Calu3 (cell line): ENCODE results near the gene ZNF462. TPM values are rescaled to one million over a fixed set of nuclear protein-coding genes. Genes with fewer than 3 reads are reported as not detected.

Source experiments
- BruUV-seq: library from RNA; stranded (reverse); fragments of 400-500 nt; replicated peaks from 2 replicates; lab custom pipeline; 2021; lab: Mats Ljungman, UMichigan
- CTCF ChIA-PET: fragments of 300-600 bp; sonication (Branson Sonifier 250); formaldehyde crosslinking; loops from one replicate; lab custom pipeline; 2022; ENCODE audit warnings: antibody characterized with exemption; lab: Charles Lee
- DNase-seq: peaks from one replicate; pipeline ENCODE4 v3.0.0; 2022
- H3K27ac Mint-ChIP-seq: one replicate; pipeline ENCODE4 v1.8.0; 2022; ENCODE audit warnings: mixed read lengths; ENCODE audit not compliant: unreplicated experiment
- H3K27me3 Mint-ChIP-seq: one replicate; pipeline ENCODE4 v1.8.0; 2022; ENCODE audit warnings: mixed read lengths; ENCODE audit not compliant: unreplicated experiment
- H3K36me3 Mint-ChIP-seq: one replicate; pipeline ENCODE4 v1.8.0; 2022; ENCODE audit warnings: mild to moderate bottlenecking, moderate library complexity, mixed read lengths; ENCODE audit not compliant: insufficient read depth, unreplicated experiment
- H3K4me1 Mint-ChIP-seq: one replicate; pipeline ENCODE4 v1.8.0; 2022; ENCODE audit warnings: mild to moderate bottlenecking, low read depth, mixed read lengths; ENCODE audit not compliant: unreplicated experiment
- H3K4me3 Mint-ChIP-seq: one replicate; pipeline ENCODE4 v1.8.0; 2022; ENCODE audit warnings: mild to moderate bottlenecking, low read depth, moderate library complexity, mixed read lengths; ENCODE audit not compliant: unreplicated experiment
- H3K9me3 Mint-ChIP-seq: one replicate; pipeline ENCODE4 v1.8.0; 2022; ENCODE audit warnings: low read depth, mixed read lengths; ENCODE audit not compliant: unreplicated experiment
- intact Hi-C: fragments of 100-400 bp; cut with micrococcal nuclease; formaldehyde crosslinking; loops from one replicate; pipeline ENCODE4 v1.10.0; 2022; ENCODE audit not compliant: unreplicated experiment
- total RNA-seq: library from RNA; stranded (reverse); gene quantifications from 2 replicates; pipeline ENCODE4 v1.2.3, GENCODE V29; 2022
- TF ChIP-seq, protein P1 (sequence below): fragments of 200-600 bp; IDR thresholded peaks from one replicate; pipeline ENCODE4 v1.8.0; 2022; ENCODE audit warnings: antibody characterized with exemption; ENCODE audit not compliant: unreplicated experiment

The ZNF462 gene
- total RNA-seq, 1 experiment from 2014 or later, result 48.0 TPM

GRCh38 chr9:106834888-106835287, 28.1 kb upstream of the ZNF462 start:
- CTCF ChIA-PET, result no interaction called here
- TF ChIP-seq, protein P1, sequence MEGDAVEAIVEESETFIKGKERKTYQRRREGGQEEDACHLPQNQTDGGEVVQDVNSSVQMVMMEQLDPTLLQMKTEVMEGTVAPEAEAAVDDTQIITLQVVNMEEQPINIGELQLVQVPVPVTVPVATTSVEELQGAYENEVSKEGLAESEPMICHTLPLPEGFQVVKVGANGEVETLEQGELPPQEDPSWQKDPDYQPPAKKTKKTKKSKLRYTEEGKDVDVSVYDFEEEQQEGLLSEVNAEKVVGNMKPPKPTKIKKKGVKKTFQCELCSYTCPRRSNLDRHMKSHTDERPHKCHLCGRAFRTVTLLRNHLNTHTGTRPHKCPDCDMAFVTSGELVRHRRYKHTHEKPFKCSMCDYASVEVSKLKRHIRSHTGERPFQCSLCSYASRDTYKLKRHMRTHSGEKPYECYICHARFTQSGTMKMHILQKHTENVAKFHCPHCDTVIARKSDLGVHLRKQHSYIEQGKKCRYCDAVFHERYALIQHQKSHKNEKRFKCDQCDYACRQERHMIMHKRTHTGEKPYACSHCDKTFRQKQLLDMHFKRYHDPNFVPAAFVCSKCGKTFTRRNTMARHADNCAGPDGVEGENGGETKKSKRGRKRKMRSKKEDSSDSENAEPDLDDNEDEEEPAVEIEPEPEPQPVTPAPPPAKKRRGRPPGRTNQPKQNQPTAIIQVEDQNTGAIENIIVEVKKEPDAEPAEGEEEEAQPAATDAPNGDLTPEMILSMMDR, result no peak
- no peak for DNase-seq
- Mint-ChIP-seq H3K4me3 (no peak overlapping the region), H3K27ac (no peak overlapping the region), H3K36me3 (no peaks in the 10 kb centered on the region), H3K27me3 (peaks cover 12% of the 10 kb centered on the region), H3K4me1 (no peaks in the 10 kb centered on the region), H3K9me3 (peaks cover 2% of the 10 kb centered on the region)
- BruUV-seq, result no TSS peak
- intact Hi-C loops, result no loop called here

- Mint-ChIP-seq H3K27ac (no peak overlapping the region), H3K27me3 (peaks cover 12% of the 10 kb centered on the region), H3K4me3 (no peak overlapping the region), H3K9me3 (peaks cover 2% of the 10 kb centered on the region), H3K36me3 (no peaks in the 10 kb centered on the region), H3K4me1 (no peaks in the 10 kb centered on the region)
- TF ChIP-seq, protein P1, result no peak
- CTCF ChIA-PET, result no interaction called here
- BruUV-seq, result no TSS peak
- intact Hi-C loops, result no loop called here
- no peak for DNase-seq
Measured at GRCh38 chr9:106835840-106836239, 27.1 kb upstream of the ZNF462 start.

DNA sequence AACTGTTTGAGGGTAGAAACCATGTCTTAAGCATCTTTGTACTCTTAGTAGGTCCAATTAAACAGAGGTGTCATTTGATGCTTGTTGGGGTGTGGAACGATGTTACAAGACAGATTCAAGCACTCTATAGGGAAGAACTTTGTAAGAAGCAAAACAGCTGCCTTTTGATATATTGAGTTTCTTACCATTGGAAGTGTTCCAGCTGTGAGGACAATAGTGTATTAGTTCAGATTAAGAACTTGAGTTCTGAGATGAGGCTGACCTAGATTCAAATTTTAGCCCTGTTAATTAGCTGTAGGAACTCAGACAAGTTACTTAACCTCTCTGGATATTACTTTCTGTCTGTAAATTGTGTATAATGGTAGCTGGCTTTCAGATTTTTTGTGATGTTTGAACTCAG, 19.6 kb upstream of the ZNF462 start:
- H3K4me3 Mint-ChIP-seq, result no peak overlapping the region
- peaks cover 6% of the 10 kb centered on the region for H3K4me1 Mint-ChIP-seq
- BruUV-seq, result no TSS peak
- no peaks in the 10 kb centered on the region for H3K27me3 Mint-ChIP-seq
- CTCF ChIA-PET, result no interaction called here
- TF ChIP-seq, protein P1, result no peak
- DNase-seq, result no peak
- no peaks in the 10 kb centered on the region for H3K36me3 Mint-ChIP-seq
- no peak overlapping the region for H3K27ac Mint-ChIP-seq
- intact Hi-C loops, result no loop called here
- no peaks in the 10 kb centered on the region for H3K9me3 Mint-ChIP-seq

GRCh38 chr9:106846307-106846706, 16.7 kb upstream of the ZNF462 start:
- no TSS peak for BruUV-seq
- DNase-seq, result no peak
- H3K36me3 Mint-ChIP-seq, result no peaks in the 10 kb centered on the region
- CTCF ChIA-PET, result no interaction called here
- no peaks in the 10 kb centered on the region for H3K27me3 Mint-ChIP-seq
- intact Hi-C loops, result no loop called here
- H3K4me3 Mint-ChIP-seq, result no peak overlapping the region
- no peaks in the 10 kb centered on the region for H3K9me3 Mint-ChIP-seq
- TF ChIP-seq, protein P1, result no peak
- H3K27ac Mint-ChIP-seq, result no peak overlapping the region
- H3K4me1 Mint-ChIP-seq, result peaks cover 6% of the 10 kb centered on the region
